Testis (tissue), 2 donors: ENCODE results near the gene SLC22A1.

Source experiments
- CTCF ChIP-seq, 3 experiments: fragments of 450-650 bp in 2 of 3; fragments of 200-600 bp in 1 of 3; sonication (generic) in 1 of 3; IDR thresholded peaks; one replicate each; pipeline ENCODE4 v1.5.1; 2016 to 2019; ENCODE audit warnings: antibody characterized with exemption in 3 of 3, mild to moderate bottlenecking in 2 of 3, moderate library complexity in 1 of 3
- POLR2A ChIP-seq: fragments of 450-650 bp; IDR thresholded peaks from one replicate; pipeline ENCODE4 v1.6.1; 2017; ENCODE audit warnings: antibody characterized with exemption, mild to moderate bottlenecking, moderate library complexity

- TF ChIP-seq CTCF (IDR thresholded peaks at IDR 0.05) (no peak), POLR2A (no peak)
Observed at GRCh38 chr6:160128125-160128683, 6.6 kb downstream of the SLC22A1 start.
